Smooth muscle cell of the umbilical artery (primary cell): ENCODE data around the gene SOD1. TPM values are rescaled to one million over a fixed set of nuclear protein-coding genes. Genes with fewer than 3 reads are reported as not detected.

Experiments
- total RNA-seq: library from RNA; depleted of rRNA; stranded (reverse); fragments of >200 nt; gene quantifications from 2 replicates; pipeline ENCODE4 v1.2.3, GENCODE V29; 2014

SOD1 gene
- total RNA-seq: 241 and 260 TPM in 2 replicates

DNA sequence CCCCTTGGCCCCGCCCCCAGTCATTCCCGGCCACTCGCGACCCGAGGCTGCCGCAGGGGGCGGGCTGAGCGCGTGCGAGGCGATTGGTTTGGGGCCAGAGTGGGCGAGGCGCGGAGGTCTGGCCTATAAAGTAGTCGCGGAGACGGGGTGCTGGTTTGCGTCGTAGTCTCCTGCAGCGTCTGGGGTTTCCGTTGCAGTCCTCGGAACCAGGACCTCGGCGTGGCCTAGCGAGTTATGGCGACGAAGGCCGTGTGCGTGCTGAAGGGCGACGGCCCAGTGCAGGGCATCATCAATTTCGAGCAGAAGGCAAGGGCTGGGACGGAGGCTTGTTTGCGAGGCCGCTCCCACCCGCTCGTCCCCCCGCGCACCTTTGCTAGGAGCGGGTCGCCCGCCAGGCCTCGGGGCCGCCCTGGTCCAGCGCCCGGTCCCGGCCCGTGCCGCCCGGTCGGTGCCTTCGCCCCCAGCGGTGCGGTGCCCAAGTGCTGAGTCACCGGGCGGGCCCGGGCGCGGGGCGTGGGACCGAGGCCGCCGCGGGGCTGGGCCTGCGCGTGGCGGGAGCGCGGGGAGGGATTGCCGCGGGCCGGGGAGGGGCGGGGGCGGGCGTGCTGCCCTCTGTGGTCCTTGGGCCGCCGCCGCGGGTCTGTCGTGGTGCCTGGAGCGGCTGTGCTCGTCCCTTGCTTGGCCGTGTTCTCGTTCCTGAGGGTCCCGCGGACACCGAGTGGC, at the start of gene SOD1:
Gene SOD1 (plus strand): TSS at position 158 of the 723 bp plus-strand sequence. CDS start 77 bp downstream, at position 235.

Other genes with a start within 250 kb of the SOD1 start
- gene SCAF4, start 72.4 kb downstream of the SOD1 start, total RNA-seq: 3.9 and 7.4 TPM in 2 replicates
- gene HUNK, start 213.3 kb downstream of the SOD1 start, total RNA-seq: not detected in 2 replicates